IMR-90 (cell line): ENCODE data around the gene GUCY1A2. TPM values are rescaled to one million over a fixed set of nuclear protein-coding genes. Genes with fewer than 3 reads are reported as not detected.

Source experiments
- ATAC-seq: fragments of 200-7000 bp; cut with Tn5 transposase; 2 replicates; pipeline ENCODE4 v1.9.1; 2020; ENCODE audit warnings: low read depth, mild to moderate bottlenecking, moderate library complexity
- BruUV-seq: library from RNA; stranded (reverse); fragments of 400-500 nt; replicated peaks from 2 replicates; lab custom pipeline; 2021; lab: Mats Ljungman, UMichigan
- CTCF ChIA-PET: fragments of 300-600 bp; formaldehyde crosslinking; extraction: SDS; loops from one replicate; lab custom pipeline; 2021; ENCODE audit warnings: antibody characterized with exemption; lab: Yijun Ruan, JAX
- POLR2A ChIA-PET: fragments of 300-600 bp; sonication (Branson Sonifier 250); formaldehyde crosslinking; loops from one replicate; lab custom pipeline; 2022; ENCODE audit warnings: antibody characterized with exemption; ENCODE audit not compliant: unreplicated experiment; lab: Charles Lee
- DNase-seq: peaks from one replicate; pipeline ENCODE4 v3.0.0; 2013
- H2AFZ ChIP-seq: replicated peaks from 2 replicates; pipeline ENCODE3; 2013; ENCODE audit warnings: low read length, mild to moderate bottlenecking; ENCODE audit not compliant: poor library complexity
- H2AK5ac ChIP-seq: 2 replicates; pipeline ENCODE4 v1.6.1; 2013; ENCODE audit warnings: low read depth, low read length, inconsistent platforms
- H2AK9ac ChIP-seq: replicated peaks from 2 replicates; pipeline ENCODE3; 2013; ENCODE audit warnings: mild to moderate bottlenecking, low read depth, low read length, moderate library complexity; ENCODE audit not compliant: poor library complexity
- H2BK120ac ChIP-seq: 2 replicates; pipeline ENCODE4 v1.6.1; 2013; ENCODE audit warnings: low read depth, low read length, inconsistent platforms
- H2BK15ac ChIP-seq: 3 replicates; pipeline ENCODE4 v1.6.1; 2013; ENCODE audit warnings: low read depth, low read length, inconsistent platforms
- H2BK20ac ChIP-seq: 2 replicates; pipeline ENCODE4 v1.6.1; 2013; ENCODE audit warnings: low read depth, mild to moderate bottlenecking, inconsistent platforms, low read length, moderate library complexity
- H2BK5ac ChIP-seq: 2 replicates; pipeline ENCODE4 v1.6.1; 2013; ENCODE audit warnings: mild to moderate bottlenecking, low read depth, low read length, inconsistent platforms; ENCODE audit not compliant: poor library complexity, severe bottlenecking
- H3K14ac ChIP-seq: replicated peaks from 2 replicates; pipeline ENCODE4 v1.6.1; 2013; ENCODE audit warnings: low read depth, low read length, inconsistent platforms
- H3K18ac ChIP-seq: 2 replicates; pipeline ENCODE4 v1.6.1; 2013; ENCODE audit warnings: low read depth, low read length, control low read depth
- H3K23ac ChIP-seq: 2 replicates; pipeline ENCODE4 v1.6.1; 2013; ENCODE audit warnings: low read depth, low read length, inconsistent platforms
- H3K27ac ChIP-seq: 2 replicates; pipeline ENCODE4 v1.5.1; 2013; ENCODE audit warnings: mild to moderate bottlenecking, control low read depth, low read length; ENCODE audit not compliant: insufficient read depth
- H3K27me3 ChIP-seq: 2 replicates; pipeline ENCODE4 v1.6.1; 2013; ENCODE audit warnings: low read length; ENCODE audit not compliant: control insufficient read depth, insufficient read depth
- H3K36me3 ChIP-seq: 2 replicates; pipeline ENCODE4 v1.6.1; 2013; ENCODE audit warnings: low read length, mixed read lengths; ENCODE audit not compliant: control insufficient read depth, insufficient read depth
- H3K4ac ChIP-seq: 2 replicates; pipeline ENCODE4 v1.6.1; 2013; ENCODE audit warnings: low read depth, low read length, inconsistent platforms
- H3K4me1 ChIP-seq: 2 replicates; pipeline ENCODE4 v1.6.1; 2013; ENCODE audit warnings: low read length, mixed read lengths; ENCODE audit not compliant: control insufficient read depth, insufficient read depth
- H3K4me2 ChIP-seq: 2 replicates; pipeline ENCODE4 v1.6.1; 2013; ENCODE audit warnings: low read depth, mild to moderate bottlenecking, control low read depth, low read length, moderate library complexity
- H3K4me3 ChIP-seq: 2 replicates; pipeline ENCODE4 v1.5.1; 2013; ENCODE audit warnings: low read depth, mild to moderate bottlenecking, control low read depth, low read length, moderate library complexity; ENCODE audit not compliant: insufficient read depth
- H3K56ac ChIP-seq: 2 replicates; pipeline ENCODE4 v1.6.1; 2013; ENCODE audit warnings: low read length, inconsistent platforms; ENCODE audit not compliant: insufficient read depth; ENCODE audit errors: extremely low read depth
- H3K79me1 ChIP-seq, 2 experiments: 2 replicates each; pipeline ENCODE4 v1.6.1; 2013; ENCODE audit warnings: low read length in 2 of 2, inconsistent platforms in 1 of 2, low read depth in 1 of 2
- H3K9ac ChIP-seq: 2 replicates; pipeline ENCODE4 v1.6.1; 2013; ENCODE audit warnings: low read depth, low read length, control low read depth
- H3K9me1 ChIP-seq: 2 replicates; pipeline ENCODE4 v1.6.1; 2013; ENCODE audit warnings: low read length, inconsistent platforms; ENCODE audit not compliant: insufficient read depth
- H3K9me3 ChIP-seq: 2 replicates; pipeline ENCODE4 v1.6.1; 2013; ENCODE audit warnings: low read length; ENCODE audit not compliant: control insufficient read depth, insufficient read depth
- H4K20me1 ChIP-seq: 2 replicates; pipeline ENCODE4 v1.6.1; 2013; ENCODE audit warnings: low read length, inconsistent platforms; ENCODE audit not compliant: insufficient read depth
- H4K5ac ChIP-seq: 2 replicates; pipeline ENCODE4 v1.6.1; 2013; ENCODE audit warnings: mild to moderate bottlenecking, low read depth, low read length, control low read depth
- H4K8ac ChIP-seq, 2 experiments: 2 replicates each; pipeline ENCODE4 v1.6.1; 2013; ENCODE audit warnings: low read depth in 2 of 2, low read length in 2 of 2, control low read depth in 1 of 2, inconsistent platforms in 1 of 2
- H4K91ac ChIP-seq: 2 replicates; pipeline ENCODE4 v1.6.1; 2013; ENCODE audit warnings: low read depth, low read length, inconsistent platforms; ENCODE audit not compliant: insufficient read depth
- BHLHE40 ChIP-seq: fragments of 150-350 bp; IDR thresholded peaks from 2 replicates; pipeline ENCODE4 v1.6.1; 2016; ENCODE audit warnings: mild to moderate bottlenecking, low read depth, low read length
- CEBPB ChIP-seq: IDR thresholded peaks from 2 replicates; pipeline ENCODE4 v1.6.1; 2012; ENCODE audit warnings: low read depth, low read length, improper control_type of control experiment
- CHD1 ChIP-seq: IDR thresholded peaks from 2 replicates; pipeline ENCODE4 v1.6.1; 2012; ENCODE audit warnings: low read depth, low read length, improper control_type of control experiment
- FOS ChIP-seq: fragments of 150-350 bp; IDR thresholded peaks from 2 replicates; pipeline ENCODE4 v1.6.1; 2016; ENCODE audit warnings: low read depth, low read length
- MAFK ChIP-seq: IDR thresholded peaks from 2 replicates; pipeline ENCODE4 v1.6.1; 2012; ENCODE audit warnings: low read depth, low read length, improper control_type of control experiment
- MAZ ChIP-seq: IDR thresholded peaks from 2 replicates; pipeline ENCODE4 v1.6.1; 2012; ENCODE audit warnings: low read depth, mild to moderate bottlenecking, low read length, improper control_type of control experiment, moderate library complexity, borderline replicate concordance
- MXI1 ChIP-seq: IDR thresholded peaks from 2 replicates; pipeline ENCODE4 v1.6.1; 2012; ENCODE audit warnings: low read depth, mild to moderate bottlenecking, low read length, moderate library complexity, borderline replicate concordance
- NFE2L2 ChIP-seq: fragments of 150-350 bp; IDR thresholded peaks from 2 replicates; pipeline ENCODE4 v1.6.1; 2016; ENCODE audit warnings: low read depth, mild to moderate bottlenecking, low read length
- POLR2A ChIP-seq: IDR thresholded peaks from 2 replicates; pipeline ENCODE4 v1.6.1; 2012; ENCODE audit warnings: mild to moderate bottlenecking, low read depth, low read length
- RAD21 ChIP-seq: IDR thresholded peaks from 2 replicates; pipeline ENCODE4 v1.6.1; 2012; ENCODE audit warnings: low read length, improper control_type of control experiment
- RCOR1 ChIP-seq: IDR thresholded peaks from 2 replicates; pipeline ENCODE4 v1.6.1; 2012; ENCODE audit warnings: mild to moderate bottlenecking, low read length, improper control_type of control experiment; ENCODE audit not compliant: insufficient replicate concordance
- RFX5 ChIP-seq: IDR thresholded peaks from 2 replicates; pipeline ENCODE4 v1.8.0; 2012; ENCODE audit warnings: low read depth, mild to moderate bottlenecking, low read length, moderate library complexity
- SMC3 ChIP-seq: fragments of 150-350 bp; IDR thresholded peaks from 2 replicates; pipeline ENCODE4 v1.6.1; 2016; ENCODE audit warnings: low read depth, mild to moderate bottlenecking, antibody characterized with exemption, low read length, moderate library complexity
- WGBS, 2 experiments: methylation state at CpG; one replicate each; pipeline versions ENCODE4 v1.1.5 to v1.1.7; 2013; ENCODE audit warnings: missing lambda C conversion rate in 2 of 2; ENCODE audit not compliant: insufficient read length in 1 of 2; ENCODE audit errors: extremely low coverage in 2 of 2; 5-methylcytosine and 5-hydroxymethylcytosine counted together
- dilution Hi-C: fragments of 300-500 bp; cut with HindIII; formaldehyde crosslinking; loops from one replicate; pipeline ENCODE4 v1.14.3; 2018; ENCODE audit warnings: low sequenced_read_pairs; ENCODE audit not compliant: unreplicated experiment
- in situ Hi-C: fragments of 300-500 bp; cut with MboI; formaldehyde crosslinking; loops from 3 replicates; pipeline ENCODE4 v1.14.3; 2019; ENCODE audit warnings: low sequenced_read_pairs, inconsistent platforms, mixed read lengths
- intact Hi-C: fragments of 100-400 bp; cut with micrococcal nuclease; formaldehyde crosslinking; loops from 2 replicates; pipeline ENCODE4 v1.10.0; 2022
- polyA plus RNA-seq, 3 experiments: library from polyadenylated mRNA; depleted of rRNA; stranded (reverse); fragments of >200 nt; gene quantifications; 2 replicates each; pipeline ENCODE4 v1.2.3, GENCODE V29; 2012; ENCODE audit warnings: low replicate concordance in 1 of 3
- total RNA-seq: library from RNA; depleted of rRNA; stranded (reverse); fragments of >200 nt; gene quantifications from 2 replicates; pipeline ENCODE4 v1.2.3, GENCODE V29; 2012
- TF ChIP-seq, protein P1 (sequence below): fragments of 150-350 bp; IDR thresholded peaks from 2 replicates; pipeline ENCODE4 v1.6.1; 2016; ENCODE audit warnings: low read depth, mild to moderate bottlenecking, low read length, moderate library complexity, borderline replicate concordance
- TF ChIP-seq, protein P2 (sequence below): conservative IDR thresholded peaks from 2 replicates; pipeline ENCODE4 v1.5.1; 2012; ENCODE audit warnings: mild to moderate bottlenecking, low read depth, low read length, improper control_type of control experiment
- TF ChIP-seq, protein P3 (sequence below): fragments of 150-350 bp; IDR thresholded peaks from 2 replicates; pipeline ENCODE4 v1.6.1; 2017; ENCODE audit warnings: mild to moderate bottlenecking, antibody characterized with exemption, low read length, low read depth

The GUCY1A2 gene
- total and polyA plus RNA-seq, 2 of the 4 experiments (the other 2 are of a cell fraction): under 0.01 to 0.03 TPM

DNA sequence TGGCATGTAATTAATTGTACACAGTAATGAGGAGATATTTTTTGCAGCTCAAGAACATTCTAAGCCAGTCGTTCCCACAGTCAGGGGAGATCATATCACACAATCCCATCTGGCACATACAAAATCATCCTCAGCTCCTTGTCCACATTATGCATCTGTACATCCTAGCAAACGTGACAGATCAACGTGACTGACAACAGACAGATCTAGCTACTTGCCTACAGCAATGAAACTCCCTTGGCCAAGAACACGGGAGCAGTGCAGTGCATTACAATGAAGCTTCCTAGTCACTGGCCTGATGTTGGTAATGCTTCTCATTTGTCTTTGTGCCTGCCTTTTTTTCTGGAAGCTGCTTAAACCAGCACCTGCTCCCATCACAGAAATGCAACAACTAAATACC lies 24.5 kb upstream of the GUCY1A2 start:
- no peak for DNase-seq
- WGBS, 2 experiments: no CpG with 5 or more reads among the region's 4 CpGs

More for the DNA sequence above, 24.5 kb upstream of the GUCY1A2 start:
- Histone ChIP-seq H3K27ac (no peak overlapping the region), H3K27me3 (no peaks in the 10 kb centered on the region), H3K4me1 (no peaks in the 10 kb centered on the region), H3K36me3 (no peaks in the 10 kb centered on the region), H2BK5ac (no peak overlapping the region), H3K56ac (no peak overlapping the region), H3K9ac (no peak overlapping the region), H4K8ac (no peak overlapping the region), H2BK120ac (no peak overlapping the region), H3K23ac (no peak overlapping the region), H4K5ac (no peak overlapping the region), H3K4me2 (no peak overlapping the region), H3K4me3 (no peak overlapping the region), H2AK5ac (no peak overlapping the region), H4K20me1 (no peaks in the 10 kb centered on the region), H2BK15ac (no peak overlapping the region), H3K79me1 (no peaks in the 10 kb centered on the region), H3K18ac (no peak overlapping the region), H3K9me1 (no peaks in the 10 kb centered on the region), H3K9me3 (no peaks in the 10 kb centered on the region), H4K91ac (no peak overlapping the region), H2AFZ (no peak overlapping the region), H3K4ac (no peak overlapping the region), H3K14ac (no peak overlapping the region), H2AK9ac (no peak overlapping the region), H2BK20ac (no peak overlapping the region; the same call in 1 of the 2 replicates)
- dilution Hi-C loops: no loop called here
- no peak for ATAC-seq
- POLR2A ChIA-PET: no interaction called here
- intact Hi-C loops: no loop called here
- CTCF ChIA-PET: no interaction called here
- TF ChIP-seq RFX5: no peak
- TF ChIP-seq MAFK: no peak
- TF ChIP-seq FOS: no peak
- TF ChIP-seq, protein P1, sequence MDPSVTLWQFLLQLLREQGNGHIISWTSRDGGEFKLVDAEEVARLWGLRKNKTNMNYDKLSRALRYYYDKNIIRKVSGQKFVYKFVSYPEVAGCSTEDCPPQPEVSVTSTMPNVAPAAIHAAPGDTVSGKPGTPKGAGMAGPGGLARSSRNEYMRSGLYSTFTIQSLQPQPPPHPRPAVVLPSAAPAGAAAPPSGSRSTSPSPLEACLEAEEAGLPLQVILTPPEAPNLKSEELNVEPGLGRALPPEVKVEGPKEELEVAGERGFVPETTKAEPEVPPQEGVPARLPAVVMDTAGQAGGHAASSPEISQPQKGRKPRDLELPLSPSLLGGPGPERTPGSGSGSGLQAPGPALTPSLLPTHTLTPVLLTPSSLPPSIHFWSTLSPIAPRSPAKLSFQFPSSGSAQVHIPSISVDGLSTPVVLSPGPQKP: no peak
- no peak for TF ChIP-seq POLR2A
- no peak for TF ChIP-seq CEBPB
- TF ChIP-seq MXI1: no peak
- no peak for TF ChIP-seq RCOR1
- TF ChIP-seq NFE2L2: no peak
- TF ChIP-seq, protein P2, sequence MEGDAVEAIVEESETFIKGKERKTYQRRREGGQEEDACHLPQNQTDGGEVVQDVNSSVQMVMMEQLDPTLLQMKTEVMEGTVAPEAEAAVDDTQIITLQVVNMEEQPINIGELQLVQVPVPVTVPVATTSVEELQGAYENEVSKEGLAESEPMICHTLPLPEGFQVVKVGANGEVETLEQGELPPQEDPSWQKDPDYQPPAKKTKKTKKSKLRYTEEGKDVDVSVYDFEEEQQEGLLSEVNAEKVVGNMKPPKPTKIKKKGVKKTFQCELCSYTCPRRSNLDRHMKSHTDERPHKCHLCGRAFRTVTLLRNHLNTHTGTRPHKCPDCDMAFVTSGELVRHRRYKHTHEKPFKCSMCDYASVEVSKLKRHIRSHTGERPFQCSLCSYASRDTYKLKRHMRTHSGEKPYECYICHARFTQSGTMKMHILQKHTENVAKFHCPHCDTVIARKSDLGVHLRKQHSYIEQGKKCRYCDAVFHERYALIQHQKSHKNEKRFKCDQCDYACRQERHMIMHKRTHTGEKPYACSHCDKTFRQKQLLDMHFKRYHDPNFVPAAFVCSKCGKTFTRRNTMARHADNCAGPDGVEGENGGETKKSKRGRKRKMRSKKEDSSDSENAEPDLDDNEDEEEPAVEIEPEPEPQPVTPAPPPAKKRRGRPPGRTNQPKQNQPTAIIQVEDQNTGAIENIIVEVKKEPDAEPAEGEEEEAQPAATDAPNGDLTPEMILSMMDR: no peak
- no peak for TF ChIP-seq BHLHE40
- no peak for TF ChIP-seq SMC3
- TF ChIP-seq, protein P3, sequence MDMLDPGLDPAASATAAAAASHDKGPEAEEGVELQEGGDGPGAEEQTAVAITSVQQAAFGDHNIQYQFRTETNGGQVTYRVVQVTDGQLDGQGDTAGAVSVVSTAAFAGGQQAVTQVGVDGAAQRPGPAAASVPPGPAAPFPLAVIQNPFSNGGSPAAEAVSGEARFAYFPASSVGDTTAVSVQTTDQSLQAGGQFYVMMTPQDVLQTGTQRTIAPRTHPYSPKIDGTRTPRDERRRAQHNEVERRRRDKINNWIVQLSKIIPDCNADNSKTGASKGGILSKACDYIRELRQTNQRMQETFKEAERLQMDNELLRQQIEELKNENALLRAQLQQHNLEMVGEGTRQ: no peak
- no peak for TF ChIP-seq MAZ
- no peak for TF ChIP-seq RAD21
- no peak for TF ChIP-seq CHD1
- BruUV-seq: no TSS peak
- in situ Hi-C loops: no loop called here
